Liver (tissue), 3 donors: ENCODE data around the gene OMD.

Experiments used
- GABPA ChIP-seq, 2 donors: IDR thresholded peaks in 1 of 2; conservative IDR thresholded peaks in 1 of 2; 2 replicates each; pipeline ENCODE4 v1.6.1; 2016; ENCODE audit warnings: antibody characterized with exemption in 2 of 2, mild to moderate bottlenecking in 1 of 2, moderate library complexity in 1 of 2
- JUND ChIP-seq, 2 donors: IDR thresholded peaks; 2 replicates each; pipeline ENCODE4 v1.6.1; 2016; ENCODE audit warnings: antibody characterized with exemption in 2 of 2
- RAD21 ChIP-seq, 2 donors: IDR thresholded peaks; 2 replicates each; pipeline ENCODE4 v1.6.1; 2016; ENCODE audit warnings: antibody characterized with exemption in 2 of 2, mild to moderate bottlenecking in 2 of 2
- YY1 ChIP-seq: IDR thresholded peaks from 2 replicates; pipeline ENCODE4 v1.6.1; 2016; ENCODE audit warnings: antibody characterized with exemption, mild to moderate bottlenecking
- TF ChIP-seq, protein P1 (sequence below): fragments of 150-350 bp; IDR thresholded peaks from 2 replicates; pipeline ENCODE4 v1.5.1; 2017; ENCODE audit warnings: improper control_type of control experiment, low read depth, low read length; ENCODE audit not compliant: missing input control
- TF ChIP-seq, protein P2 (sequence below): IDR thresholded peaks from 2 replicates; pipeline ENCODE4 v1.6.1; 2016; ENCODE audit warnings: antibody characterized with exemption
- TF ChIP-seq, protein P3 (sequence below): IDR thresholded peaks from 2 replicates; pipeline ENCODE4 v1.6.1; 2016; ENCODE audit warnings: antibody characterized with exemption
- donor health status: healthy.
- donor health status: healthy.

DNA sequence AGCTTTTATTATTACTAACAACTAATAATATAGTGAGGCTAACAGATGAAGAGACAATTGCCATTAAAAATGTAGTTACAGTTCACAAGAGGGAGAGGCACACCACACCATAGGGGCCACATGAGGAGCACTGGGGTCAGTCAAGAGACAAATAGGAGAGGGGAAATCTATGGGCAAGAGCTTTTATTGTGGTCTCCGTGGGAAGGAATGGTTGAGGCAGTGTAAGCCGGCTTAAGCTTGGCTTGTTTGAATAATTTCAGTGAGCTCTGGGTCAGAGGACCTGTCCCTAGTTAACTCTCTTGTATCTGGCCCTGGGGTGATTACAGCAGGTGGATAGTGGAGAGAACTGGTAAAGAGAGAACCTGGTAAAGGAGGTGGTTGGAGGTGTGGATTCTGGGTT is 55.2 kb downstream of the OMD start:
- TF ChIP-seq, protein P1, sequence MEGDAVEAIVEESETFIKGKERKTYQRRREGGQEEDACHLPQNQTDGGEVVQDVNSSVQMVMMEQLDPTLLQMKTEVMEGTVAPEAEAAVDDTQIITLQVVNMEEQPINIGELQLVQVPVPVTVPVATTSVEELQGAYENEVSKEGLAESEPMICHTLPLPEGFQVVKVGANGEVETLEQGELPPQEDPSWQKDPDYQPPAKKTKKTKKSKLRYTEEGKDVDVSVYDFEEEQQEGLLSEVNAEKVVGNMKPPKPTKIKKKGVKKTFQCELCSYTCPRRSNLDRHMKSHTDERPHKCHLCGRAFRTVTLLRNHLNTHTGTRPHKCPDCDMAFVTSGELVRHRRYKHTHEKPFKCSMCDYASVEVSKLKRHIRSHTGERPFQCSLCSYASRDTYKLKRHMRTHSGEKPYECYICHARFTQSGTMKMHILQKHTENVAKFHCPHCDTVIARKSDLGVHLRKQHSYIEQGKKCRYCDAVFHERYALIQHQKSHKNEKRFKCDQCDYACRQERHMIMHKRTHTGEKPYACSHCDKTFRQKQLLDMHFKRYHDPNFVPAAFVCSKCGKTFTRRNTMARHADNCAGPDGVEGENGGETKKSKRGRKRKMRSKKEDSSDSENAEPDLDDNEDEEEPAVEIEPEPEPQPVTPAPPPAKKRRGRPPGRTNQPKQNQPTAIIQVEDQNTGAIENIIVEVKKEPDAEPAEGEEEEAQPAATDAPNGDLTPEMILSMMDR, result no peak
- TF ChIP-seq JUND (IDR thresholded peaks at IDR 0.05) (no peak), GABPA (IDR thresholded peaks at IDR 0.05 in 1 of 2, conservative IDR thresholded peaks at IDR 0.05 in 1 of 2) (no peak), YY1 (no peak), RAD21 (IDR thresholded peaks at IDR 0.05) (no peak)
- TF ChIP-seq, protein P2, sequence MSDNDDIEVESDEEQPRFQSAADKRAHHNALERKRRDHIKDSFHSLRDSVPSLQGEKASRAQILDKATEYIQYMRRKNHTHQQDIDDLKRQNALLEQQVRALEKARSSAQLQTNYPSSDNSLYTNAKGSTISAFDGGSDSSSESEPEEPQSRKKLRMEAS, result no peak
- TF ChIP-seq, protein P3, sequence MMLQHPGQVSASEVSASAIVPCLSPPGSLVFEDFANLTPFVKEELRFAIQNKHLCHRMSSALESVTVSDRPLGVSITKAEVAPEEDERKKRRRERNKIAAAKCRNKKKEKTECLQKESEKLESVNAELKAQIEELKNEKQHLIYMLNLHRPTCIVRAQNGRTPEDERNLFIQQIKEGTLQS, result no peak
